ENCODE results near the gene SDR9C7.
"Not testable (repeated sequence)": the region's sequence is repeated elsewhere in the genome, so short reads cannot be mapped to it uniquely, and the experiment has no call there.

SDR9C7 gene

DNA sequence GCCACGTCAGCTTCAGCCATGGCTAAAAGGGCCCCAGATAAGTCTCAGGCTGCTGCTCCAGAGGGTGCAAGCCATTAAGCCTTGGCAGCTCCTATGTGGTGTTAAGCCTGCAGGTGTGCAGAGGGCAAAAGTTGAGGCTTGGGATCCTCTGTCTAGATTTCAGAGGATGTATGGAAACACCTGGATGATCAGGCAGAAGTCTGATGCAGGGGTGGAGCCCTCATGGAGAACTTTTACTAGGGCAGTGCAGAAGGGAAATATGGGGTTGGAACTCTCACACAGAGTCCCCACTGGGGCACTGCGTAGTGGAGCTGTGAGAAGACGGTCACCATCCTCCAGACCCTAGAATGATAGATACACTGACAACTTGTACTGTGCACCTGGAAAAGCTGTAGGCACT lies 47.9 kb downstream of the SDR9C7 start:
- no peak overlapping the region for H3K4me3 ChIP-seq (ENCODE audit: low read length)
- TF ChIP-seq, protein P1, sequence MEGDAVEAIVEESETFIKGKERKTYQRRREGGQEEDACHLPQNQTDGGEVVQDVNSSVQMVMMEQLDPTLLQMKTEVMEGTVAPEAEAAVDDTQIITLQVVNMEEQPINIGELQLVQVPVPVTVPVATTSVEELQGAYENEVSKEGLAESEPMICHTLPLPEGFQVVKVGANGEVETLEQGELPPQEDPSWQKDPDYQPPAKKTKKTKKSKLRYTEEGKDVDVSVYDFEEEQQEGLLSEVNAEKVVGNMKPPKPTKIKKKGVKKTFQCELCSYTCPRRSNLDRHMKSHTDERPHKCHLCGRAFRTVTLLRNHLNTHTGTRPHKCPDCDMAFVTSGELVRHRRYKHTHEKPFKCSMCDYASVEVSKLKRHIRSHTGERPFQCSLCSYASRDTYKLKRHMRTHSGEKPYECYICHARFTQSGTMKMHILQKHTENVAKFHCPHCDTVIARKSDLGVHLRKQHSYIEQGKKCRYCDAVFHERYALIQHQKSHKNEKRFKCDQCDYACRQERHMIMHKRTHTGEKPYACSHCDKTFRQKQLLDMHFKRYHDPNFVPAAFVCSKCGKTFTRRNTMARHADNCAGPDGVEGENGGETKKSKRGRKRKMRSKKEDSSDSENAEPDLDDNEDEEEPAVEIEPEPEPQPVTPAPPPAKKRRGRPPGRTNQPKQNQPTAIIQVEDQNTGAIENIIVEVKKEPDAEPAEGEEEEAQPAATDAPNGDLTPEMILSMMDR (IDR thresholded peaks at IDR 0.05; ENCODE audit: insufficient read depth, low read depth, low read length, missing control alignments) = no peak
- no peak for DNase-seq (ENCODE audit: low read depth)

DNA sequence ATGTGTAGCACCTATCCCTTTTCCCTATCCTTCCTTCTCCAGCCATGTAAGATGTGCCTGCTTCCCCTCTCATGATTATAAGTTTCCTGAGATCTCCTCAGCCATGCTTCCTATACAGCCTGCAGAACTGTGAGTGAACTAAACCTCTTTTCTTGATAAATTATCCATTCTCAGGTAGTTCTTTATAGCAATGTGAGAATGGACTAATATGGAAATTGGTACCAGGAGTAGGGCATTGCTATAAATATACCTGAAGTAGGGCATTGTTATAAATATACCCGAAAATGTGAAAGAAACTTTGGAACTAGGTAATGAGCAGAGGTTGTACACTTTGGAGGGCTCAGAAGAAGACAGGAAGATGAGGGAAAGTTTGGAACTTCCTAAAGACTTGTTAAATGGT lies 48.9 kb downstream of the SDR9C7 start:
- H3K4me3 ChIP-seq (ENCODE audit: low read length) = no peak overlapping the region
- TF ChIP-seq, protein P1 (IDR thresholded peaks at IDR 0.05; ENCODE audit: insufficient read depth, low read depth, low read length, missing control alignments) = no peak
- no peak for DNase-seq (ENCODE audit: low read depth)

DNA sequence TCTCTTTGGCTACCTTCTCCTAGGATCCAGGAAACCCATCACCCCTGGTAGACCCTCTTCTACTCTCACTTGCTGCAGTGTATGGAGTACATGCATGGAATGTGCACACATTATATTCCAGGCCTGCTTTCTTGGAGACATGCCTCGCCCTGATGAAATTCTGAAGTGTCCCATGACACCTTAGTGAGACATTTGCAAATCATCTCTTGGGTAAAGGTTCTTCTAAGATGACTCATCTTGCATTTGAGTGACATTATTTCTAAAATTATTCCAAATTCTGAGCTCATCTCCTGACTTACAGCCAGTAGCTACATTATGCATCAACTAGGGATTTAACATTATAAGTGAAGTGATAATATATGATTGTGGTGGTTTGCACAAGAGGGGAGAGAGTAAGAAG lies 49.8 kb downstream of the SDR9C7 start:
- H3K4me3 ChIP-seq (ENCODE audit: low read length) = no peak overlapping the region
- TF ChIP-seq, protein P1 (IDR thresholded peaks at IDR 0.05; ENCODE audit: insufficient read depth, low read depth, low read length, missing control alignments) = no peak
- peak; percentile 59 for DNase-seq (ENCODE audit: low read depth)

DNA sequence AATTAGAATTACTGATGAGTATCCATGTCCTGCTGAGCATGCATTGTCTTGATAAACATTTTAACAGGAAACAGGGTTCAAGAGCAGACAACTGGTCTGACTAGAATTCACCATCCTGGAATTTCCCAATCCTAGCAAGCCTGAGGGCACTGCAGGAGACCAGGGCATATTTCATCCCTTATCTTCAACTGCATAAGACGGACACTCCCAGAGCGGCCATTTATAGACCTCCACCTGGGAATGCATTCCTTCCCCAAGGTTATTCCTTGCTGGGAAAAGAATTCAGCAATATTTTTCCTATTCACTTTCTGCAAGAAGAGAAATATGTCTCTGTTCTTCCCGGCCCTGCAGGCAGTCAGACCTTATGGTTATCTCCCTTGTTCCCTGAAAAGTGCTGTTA lies 51.8 kb downstream of the SDR9C7 start:
- not testable (repeated sequence) for DNase-seq (ENCODE audit: low read depth); H3K4me3 ChIP-seq (ENCODE audit: low read length)

DNA sequence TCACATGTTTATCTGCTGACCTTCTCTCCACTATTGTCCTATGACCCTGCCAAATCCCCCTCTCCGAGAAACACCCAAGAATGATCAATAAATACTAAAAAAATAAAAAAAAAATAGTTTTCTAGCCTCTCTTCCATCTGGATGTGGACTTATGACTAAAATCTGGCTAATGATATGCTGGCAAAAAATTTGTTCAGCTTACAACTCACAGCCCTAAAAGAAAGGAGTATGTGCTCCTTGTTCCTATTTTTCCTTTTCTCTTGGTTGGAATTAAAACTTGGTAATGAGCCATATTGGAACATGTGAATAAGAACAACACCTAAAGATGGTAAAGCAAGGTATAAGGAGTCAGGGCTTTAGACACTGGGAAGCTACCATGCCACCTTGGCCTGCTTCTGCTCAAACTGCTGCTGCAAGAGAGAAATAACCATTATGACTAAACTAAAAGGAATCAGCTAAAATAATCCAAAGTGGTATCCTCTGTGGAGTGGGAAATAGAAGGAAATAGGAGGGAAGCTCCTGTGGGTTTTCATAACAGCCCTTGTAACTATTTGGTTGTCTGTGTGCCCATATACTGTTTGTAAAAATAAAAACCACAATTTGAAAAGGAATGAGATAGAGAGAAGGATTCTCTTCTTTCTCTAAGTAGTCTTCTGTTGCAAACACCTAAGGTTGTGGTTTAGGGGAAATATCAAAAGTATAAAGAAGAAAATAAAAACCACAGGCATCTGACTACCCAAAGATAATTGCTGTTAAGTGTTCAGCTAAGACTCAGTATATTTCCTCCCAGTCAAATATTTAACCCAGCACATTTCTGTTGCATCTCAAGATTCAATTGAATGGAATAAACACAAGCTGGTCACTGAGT lies 53.8 kb downstream of the SDR9C7 start:
- DNase-seq (ENCODE audit: low read depth) = no peak
- no peak overlapping the region for H3K4me3 ChIP-seq (ENCODE audit: low read length)
- TF ChIP-seq, protein P1 (IDR thresholded peaks at IDR 0.05; ENCODE audit: insufficient read depth, low read depth, low read length, missing control alignments) = no peak

DNA sequence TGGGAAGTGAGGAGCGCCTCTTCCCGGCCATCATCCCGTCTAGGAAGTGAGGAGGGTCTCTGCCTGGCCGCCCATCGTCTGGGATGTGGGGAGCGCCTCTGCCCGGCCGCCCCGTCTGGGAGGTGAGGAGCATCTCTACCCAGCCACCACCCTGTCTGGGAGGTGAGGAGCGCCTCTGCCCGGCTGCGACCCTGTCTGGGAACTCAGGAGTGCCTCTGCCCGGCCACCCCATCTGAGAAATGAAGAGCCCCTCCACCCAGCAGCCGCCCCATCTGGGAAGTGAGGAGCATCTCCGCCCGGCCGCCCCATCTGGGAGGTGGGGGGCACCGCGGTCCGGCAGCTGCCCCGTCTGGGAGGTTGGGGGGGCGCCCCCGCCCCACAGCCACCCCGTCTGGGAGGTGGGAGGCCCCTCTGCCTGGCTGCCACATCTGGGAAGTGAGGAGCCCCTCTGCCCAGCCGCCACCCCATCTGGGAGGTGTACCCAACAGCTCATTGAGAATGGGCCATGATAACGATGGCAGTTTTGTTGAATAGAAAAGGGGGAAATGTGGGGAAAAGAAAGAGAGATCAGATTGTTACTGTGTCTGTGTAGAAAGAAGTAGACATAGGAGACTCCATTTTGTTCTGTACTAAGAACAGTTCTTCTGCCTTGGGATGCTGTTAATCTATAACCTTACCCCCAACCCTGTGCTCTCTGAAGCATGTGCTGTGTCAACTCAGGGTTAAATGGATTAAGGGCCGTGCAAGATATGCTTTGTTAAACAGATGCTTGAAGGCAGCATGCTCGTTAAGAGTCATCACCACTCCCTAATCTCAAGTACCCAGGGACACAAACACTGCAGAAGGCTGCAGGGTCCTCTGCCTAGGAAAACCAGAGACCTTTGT lies 54.7 kb downstream of the SDR9C7 start:
- H3K4me3 ChIP-seq (ENCODE audit: low read length) = not testable (repeated sequence)

DNA sequence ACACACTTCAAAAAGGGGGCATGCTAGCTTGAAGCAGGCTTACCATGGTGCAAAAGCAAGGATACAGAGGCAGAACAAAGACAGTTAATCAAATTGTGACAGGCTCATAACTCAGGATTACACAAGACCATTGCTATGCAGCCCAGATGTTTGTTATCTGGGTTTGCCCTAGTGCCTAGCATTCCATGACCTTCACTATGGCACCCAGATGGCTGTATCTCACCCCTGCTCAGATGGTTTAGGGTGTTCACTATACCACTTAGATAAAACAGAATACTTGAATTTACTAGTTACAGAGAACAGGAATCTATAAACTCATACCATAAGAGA lies 56.2 kb downstream of the SDR9C7 start:
- TF ChIP-seq, protein P1 (IDR thresholded peaks at IDR 0.05; ENCODE audit: insufficient read depth, low read depth, low read length, missing control alignments) = no peak
- H3K4me3 ChIP-seq (ENCODE audit: low read length) = no peak overlapping the region

More for the DNA sequence above, 54.7 kb downstream of the SDR9C7 start:
- DNase-seq (ENCODE audit: low read depth) = not testable (repeated sequence)

More for the DNA sequence above, 56.2 kb downstream of the SDR9C7 start:
- DNase-seq (ENCODE audit: low read depth) = no peak

Measured in epithelial cell of esophagus (primary cell).